Neuronal stem cell (in vitro differentiated cells): ENCODE measurements around the gene CTNND2.
"Not testable (repeated sequence)": the region's sequence is repeated elsewhere in the genome, so short reads cannot be mapped to it uniquely, and the experiment has no call there.

Experiments used
- DNase-seq: peaks from one replicate; pipeline ENCODE4 v3.0.0-alpha.2; 2013; ENCODE audit warnings: low spot score
- H2AFZ ChIP-seq: one replicate; pipeline ENCODE4 v1.6.1; 2013; ENCODE audit warnings: mild to moderate bottlenecking, low read length, inconsistent platforms
- H2AK5ac ChIP-seq: 2 replicates; pipeline ENCODE4 v1.6.1; 2013; ENCODE audit warnings: low read depth, mild to moderate bottlenecking, inconsistent platforms, low read length, moderate library complexity, mixed read lengths
- H2BK120ac ChIP-seq: 2 replicates; pipeline ENCODE4 v1.6.1; 2013; ENCODE audit warnings: low read depth, mild to moderate bottlenecking, inconsistent platforms, low read length, moderate library complexity, mixed read lengths
- H2BK12ac ChIP-seq: one replicate; pipeline ENCODE4 v1.6.1; 2013; ENCODE audit warnings: low read length, inconsistent platforms
- H2BK15ac ChIP-seq: 2 replicates; pipeline ENCODE4 v1.6.1; 2013; ENCODE audit warnings: mild to moderate bottlenecking, low read length, inconsistent platforms, mixed read lengths
- H2BK5ac ChIP-seq: one replicate; pipeline ENCODE4 v1.6.1; 2013; ENCODE audit warnings: inconsistent platforms, mild to moderate bottlenecking, low read length, moderate library complexity
- H3K14ac ChIP-seq: one replicate; pipeline ENCODE4 v1.6.1; 2013; ENCODE audit warnings: low read length, inconsistent platforms
- H3K18ac ChIP-seq: 2 replicates; pipeline ENCODE4 v1.6.1; 2013; ENCODE audit warnings: low read length, inconsistent platforms
- H3K23ac ChIP-seq: 2 replicates; pipeline ENCODE4 v1.6.1; 2013; ENCODE audit warnings: low read depth, mild to moderate bottlenecking, mixed read lengths, low read length, inconsistent platforms; ENCODE audit not compliant: poor library complexity
- H3K27ac ChIP-seq: replicated peaks from 3 replicates; pipeline ENCODE4 v1.5.1; 2013; ENCODE audit warnings: low read length, inconsistent platforms
- H3K27me3 ChIP-seq, 3 experiments: 2 replicates each; pipeline ENCODE4 v1.6.1; 2013; ENCODE audit warnings: low read length in 3 of 3, mild to moderate bottlenecking in 2 of 3, inconsistent platforms in 1 of 3, low read depth in 1 of 3, mixed read lengths in 1 of 3, moderate library complexity in 1 of 3; ENCODE audit not compliant: control insufficient read depth in 3 of 3, insufficient read depth in 3 of 3
- H3K36me3 ChIP-seq, 2 donors: replicated peaks in 1 of 2; 2 replicates each; pipeline ENCODE4 v1.6.1; 2013; ENCODE audit warnings: low read length in 2 of 2; ENCODE audit not compliant: control insufficient read depth in 2 of 2, insufficient read depth in 2 of 2
- H3K4ac ChIP-seq: 2 replicates; pipeline ENCODE4 v1.6.1; 2013; ENCODE audit warnings: inconsistent platforms, mild to moderate bottlenecking, low read length, moderate library complexity
- H3K4me1 ChIP-seq, 2 donors: 1 replicate in 1 of 2; 2 replicates in 1 of 2; pipeline ENCODE4 v1.6.1; 2013; ENCODE audit warnings: low read length in 2 of 2, low read depth in 1 of 2; ENCODE audit not compliant: control insufficient read depth in 2 of 2, insufficient read depth in 1 of 2
- H3K4me2 ChIP-seq: one replicate; pipeline ENCODE4 v1.6.1; 2013; ENCODE audit warnings: mild to moderate bottlenecking, low read length, inconsistent platforms; ENCODE audit not compliant: insufficient read depth, poor library complexity, severe bottlenecking
- H3K4me3 ChIP-seq, 2 donors: 2 replicates each; pipeline ENCODE4 v1.5.1; 2013; ENCODE audit warnings: low read length in 2 of 2, mild to moderate bottlenecking in 2 of 2, inconsistent platforms in 1 of 2, moderate library complexity in 1 of 2
- H3K79me1 ChIP-seq: one replicate; pipeline ENCODE4 v1.6.1; 2013; ENCODE audit warnings: low read depth, mild to moderate bottlenecking, inconsistent platforms, low read length, moderate library complexity
- H3K9ac ChIP-seq: one replicate; pipeline ENCODE4 v1.6.1; 2013; ENCODE audit warnings: mild to moderate bottlenecking, low read depth, low read length, inconsistent platforms; ENCODE audit not compliant: poor library complexity
- H3K9me3 ChIP-seq, 2 donors: replicated peaks in 1 of 2; 2 replicates each; pipeline versions ENCODE3 to v1.6.1; 2013; ENCODE audit warnings: low read length in 2 of 2, mild to moderate bottlenecking in 2 of 2, inconsistent platforms in 1 of 2, low read depth in 1 of 2, mixed read lengths in 1 of 2, moderate library complexity in 1 of 2; ENCODE audit not compliant: control insufficient read depth in 2 of 2, insufficient read depth in 1 of 2
- H4K8ac ChIP-seq: one replicate; pipeline ENCODE4 v1.6.1; 2013; ENCODE audit warnings: low read depth, mild to moderate bottlenecking, inconsistent platforms, low read length, moderate library complexity
- H4K91ac ChIP-seq: one replicate; pipeline ENCODE4 v1.6.1; 2013; ENCODE audit warnings: low read length, low read depth, mild to moderate bottlenecking, inconsistent platforms; ENCODE audit not compliant: poor library complexity
- WGBS, 2 donors: extraction: QIAGEN DNeasy Blood & Tissue Kit; methylation state at CpG; one replicate each; pipeline ENCODE4 v1.1.7; 2013; ENCODE audit warnings: missing lambda C conversion rate in 2 of 2, mixed read lengths in 1 of 2; ENCODE audit not compliant: insufficient read length in 2 of 2, insufficient replicate concordance in 1 of 2; ENCODE audit errors: extremely low coverage in 2 of 2; 5-methylcytosine and 5-hydroxymethylcytosine counted together

The CTNND2 gene

DNA sequence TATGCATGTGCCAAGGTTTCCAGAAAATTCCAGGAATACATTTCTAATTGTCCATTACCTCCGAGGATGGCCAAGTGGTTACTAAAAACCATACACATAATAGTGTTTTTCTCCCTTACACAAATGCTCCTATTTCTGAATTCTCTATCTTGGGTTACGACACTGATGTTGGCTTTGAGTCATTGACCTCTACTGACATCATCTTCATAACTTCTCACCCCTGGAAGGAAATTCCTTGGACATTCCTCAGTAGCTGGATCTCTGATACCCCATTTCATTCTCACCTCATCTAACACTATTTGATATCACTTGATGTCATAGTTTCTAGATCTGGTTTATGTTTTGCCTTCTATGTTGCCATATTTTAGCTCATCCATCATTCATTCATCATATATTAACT, 287.2 kb downstream of the CTNND2 start:
- Histone ChIP-seq H3K9me3 (peaks cover 0 to 2% of the 10 kb centered on the region in 2 donors), H2BK120ac (no peak overlapping the region), H3K9ac (no peak overlapping the region), H4K8ac (no peak overlapping the region), H3K27ac (no peak overlapping the region), H2AFZ (no peak overlapping the region), H2BK15ac (no peak overlapping the region), H3K4me3 (no peak overlapping the region), H3K14ac (no peak overlapping the region), H3K27me3 (no peaks in the 10 kb centered on the region), H3K18ac (no peak overlapping the region), H3K36me3 (no peaks in the 10 kb centered on the region), H3K79me1 (no peaks in the 10 kb centered on the region), H2BK12ac (no peak overlapping the region), H3K4me1 (no peaks in the 10 kb centered on the region), H3K23ac (no peak overlapping the region), H3K4me2 (no peak overlapping the region), H4K91ac (no peak overlapping the region), H2AK5ac (no peak overlapping the region), H3K4ac (no peak overlapping the region), H2BK5ac (no peak overlapping the region)
- no peak for DNase-seq
- no CpG with 5 or more reads among the region's 2 CpGs for WGBS, 2 donors

- not testable (repeated sequence) for H3K4ac ChIP-seq, H3K9me3 ChIP-seq, H2BK5ac ChIP-seq, H3K14ac ChIP-seq, H3K23ac ChIP-seq, DNase-seq, H2BK15ac ChIP-seq, H3K4me2 ChIP-seq, H2AFZ ChIP-seq, H2AK5ac ChIP-seq, H4K91ac ChIP-seq, H3K18ac ChIP-seq, H3K9ac ChIP-seq, H3K4me3 ChIP-seq, H4K8ac ChIP-seq, H3K79me1 ChIP-seq, H3K27me3 ChIP-seq, H2BK120ac ChIP-seq, H2BK12ac ChIP-seq, H3K4me1 ChIP-seq, H3K36me3 ChIP-seq, H3K27ac ChIP-seq
- WGBS, 2 donors, result no CpG with 5 or more reads among the region's 7 CpGs
These were observed 287.6 kb downstream of the CTNND2 start for GRCh38 chr5:11616624-11617023.

GRCh38 chr5:11611011-11611410, 293.2 kb downstream of the CTNND2 start:
- WGBS, 2 donors, result no CpG with 5 or more reads among the region's 3 CpGs
- Histone ChIP-seq H2AFZ (no peak overlapping the region), H4K91ac (no peak overlapping the region)

DNA sequence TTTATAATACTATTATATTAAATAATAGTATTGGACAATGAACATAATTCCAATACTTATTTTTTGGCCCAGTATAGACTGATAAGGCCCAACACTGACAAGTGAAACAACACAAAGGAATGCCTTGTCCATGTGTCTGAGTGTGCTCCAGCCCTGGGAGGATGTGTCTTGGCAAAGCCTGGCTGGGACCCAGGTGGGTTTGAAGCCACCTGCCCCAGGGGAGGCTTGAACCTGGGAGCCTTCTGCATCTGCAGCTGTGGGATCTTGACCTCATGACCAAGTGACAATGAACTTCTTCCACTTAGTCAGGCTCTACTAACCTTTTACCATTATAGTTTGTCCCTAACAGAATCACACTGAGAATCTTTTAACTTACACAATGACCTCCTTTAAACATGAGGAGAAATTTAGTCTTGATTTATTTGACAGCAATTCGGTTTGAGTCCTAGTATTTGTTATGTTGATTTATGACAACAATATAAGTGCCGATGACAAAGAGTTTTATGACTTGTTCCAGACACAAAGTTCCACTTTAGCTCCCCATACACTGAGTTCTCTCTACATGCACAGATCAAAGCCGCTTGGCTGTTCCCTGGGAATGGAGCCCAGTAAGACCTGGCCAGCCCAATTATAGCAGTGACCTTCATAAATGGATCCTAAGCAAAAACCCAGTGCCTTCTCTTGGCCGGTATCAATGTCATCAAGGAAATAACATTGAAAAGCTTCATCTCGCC, 294.5 kb downstream of the CTNND2 start:
- Histone ChIP-seq H2AFZ (no peak overlapping the region), H3K14ac (no peak overlapping the region), H2BK120ac (no peak overlapping the region), H3K9me3 (peaks cover 0 to 2% of the 10 kb centered on the region in 2 donors), H3K23ac (no peak overlapping the region), H3K79me1 (no peaks in the 10 kb centered on the region), H3K4ac (no peak overlapping the region), H3K36me3 (no peaks in the 10 kb centered on the region), H2BK5ac (no peak overlapping the region), H3K27me3 (no peaks in the 10 kb centered on the region), H3K4me1 (no peaks in the 10 kb centered on the region), H3K18ac (no peak overlapping the region), H3K4me2 (no peak overlapping the region), H4K91ac (no peak overlapping the region), H3K27ac (no peak overlapping the region), H3K4me3 (no peak overlapping the region), H2BK15ac (no peak overlapping the region), H4K8ac (no peak overlapping the region), H3K9ac (no peak overlapping the region), H2BK12ac (no peak overlapping the region), H2AK5ac (no peak overlapping the region)
- no peak for DNase-seq
- no CpG with 5 or more reads among the region's 5 CpGs for WGBS, 2 donors

More at GRCh38 chr5:11611011-11611410, 293.2 kb downstream of the CTNND2 start:
- no peak overlapping the region for H4K8ac ChIP-seq
- no peak overlapping the region for H3K4me3 ChIP-seq
- no peak overlapping the region for H2BK15ac ChIP-seq
- no peak overlapping the region for H3K27ac ChIP-seq
- H2BK5ac ChIP-seq, result no peak overlapping the region
- H2BK12ac ChIP-seq, result no peak overlapping the region
- H3K23ac ChIP-seq, result no peak overlapping the region
- H3K4ac ChIP-seq, result no peak overlapping the region
- no peak overlapping the region for H2AK5ac ChIP-seq
- H3K79me1 ChIP-seq, result no peaks in the 10 kb centered on the region
- no peak overlapping the region for H3K4me2 ChIP-seq
- peaks cover 0 to 2% of the 10 kb centered on the region in 2 donors for H3K9me3 ChIP-seq
- H3K14ac ChIP-seq, result no peak overlapping the region
- H3K18ac ChIP-seq, result no peak overlapping the region
- no peak for DNase-seq
- H3K36me3 ChIP-seq, result no peaks in the 10 kb centered on the region
- H3K4me1 ChIP-seq, result no peaks in the 10 kb centered on the region
- H3K27me3 ChIP-seq, result no peaks in the 10 kb centered on the region
- no peak overlapping the region for H2BK120ac ChIP-seq
- H3K9ac ChIP-seq, result no peak overlapping the region
